Activated T-cell treated with anti-CD3 and anti-CD28 coated beads for 24 hours (primary cell): ENCODE measurements around the gene SYNJ1.
"Not testable (repeated sequence)": the region's sequence is repeated elsewhere in the genome, so short reads cannot be mapped to it uniquely, and the experiment has no call there.

Source experiments
- DNase-seq: peaks from one replicate; pipeline ENCODE4 v3.0.0-alpha.2; 2020; ENCODE audit warnings: low read depth

SYNJ1 gene

GRCh38 chr21:32612075-32612998 lies 115.5 kb downstream of the SYNJ1 start, which contains the start of gene CFAP298:
Gene CFAP298 (minus strand): TSS chr21:32612377. CDS start chr21:32612243, 134 bp downstream.
- peak; percentile 79 for DNase-seq

GRCh38 chr21:32611471-32611997 lies 116.3 kb downstream of the SYNJ1 start:
- peak; percentile 10 for DNase-seq

DNA sequence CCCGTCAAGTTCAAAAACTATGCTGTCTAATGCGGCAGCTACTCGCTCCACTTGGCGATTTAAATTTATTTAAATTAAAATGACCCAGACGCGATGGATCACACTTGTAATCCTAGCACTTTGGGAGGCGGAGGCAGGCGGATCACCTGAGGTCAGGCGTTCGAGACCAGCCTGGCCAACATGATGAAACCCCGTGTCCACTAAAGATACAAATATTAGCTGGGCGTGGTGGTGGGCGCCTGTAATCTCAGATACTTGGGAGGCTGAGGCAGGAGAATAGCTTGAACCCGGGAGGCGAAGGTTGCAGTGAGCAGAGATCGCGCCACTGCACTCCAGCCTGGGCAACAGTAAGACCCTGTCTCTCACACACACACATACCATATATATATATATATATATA lies 116.9 kb downstream of the SYNJ1 start:
- not testable (repeated sequence) for DNase-seq

- DNase-seq, result no peak
These were observed 119.0 kb downstream of the SYNJ1 start for GRCh38 chr21:32608851-32609250.

- no peak for DNase-seq
These were observed 122.3 kb downstream of the SYNJ1 start for GRCh38 chr21:32605469-32605868.

GRCh38 chr21:32604464-32604863 lies 123.3 kb downstream of the SYNJ1 start:
- DNase-seq, result no peak

DNA sequence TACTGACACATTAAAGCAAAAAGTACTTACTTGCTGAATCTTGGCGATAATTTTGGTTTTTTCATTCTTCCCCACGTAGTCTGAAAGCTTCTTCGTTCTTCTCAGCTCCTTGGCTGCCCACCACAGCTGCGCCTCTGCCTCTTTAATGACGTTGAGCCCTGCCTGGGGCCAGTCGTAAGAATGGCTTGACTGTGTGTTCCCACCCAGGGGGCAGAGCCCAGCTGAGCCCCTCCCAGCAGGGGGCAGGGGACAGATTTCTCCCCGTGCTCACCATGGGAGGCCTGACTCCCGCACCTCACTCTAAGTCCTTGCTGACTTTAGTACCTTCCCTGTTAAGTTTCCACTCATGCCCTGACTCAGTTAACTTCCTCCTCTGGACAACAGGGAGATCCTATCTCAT lies 124.7 kb downstream of the SYNJ1 start:
- no peak for DNase-seq

- DNase-seq, result no peak
These were observed 125.7 kb downstream of the SYNJ1 start for GRCh38 chr21:32602099-32602498.

DNA sequence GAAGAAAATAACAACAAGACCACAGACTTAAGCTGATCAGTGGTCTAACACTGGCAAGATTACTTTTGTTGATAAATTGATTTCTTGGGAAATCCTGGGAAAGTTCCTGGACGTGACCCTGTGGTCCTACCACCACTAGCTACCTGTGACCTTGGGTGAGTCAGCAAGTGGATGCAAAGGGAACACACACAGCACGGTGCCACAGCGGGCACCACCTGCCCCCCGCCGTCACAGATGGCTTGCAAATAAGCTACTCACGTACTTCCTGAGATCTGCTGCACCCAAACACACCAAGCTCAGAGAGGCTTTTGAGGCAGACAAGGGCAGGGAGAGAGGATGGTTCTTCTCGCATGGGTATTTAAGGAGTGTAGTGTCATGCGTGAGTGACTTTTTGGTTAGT lies 128.3 kb downstream of the SYNJ1 start:
- no peak for DNase-seq

DNA sequence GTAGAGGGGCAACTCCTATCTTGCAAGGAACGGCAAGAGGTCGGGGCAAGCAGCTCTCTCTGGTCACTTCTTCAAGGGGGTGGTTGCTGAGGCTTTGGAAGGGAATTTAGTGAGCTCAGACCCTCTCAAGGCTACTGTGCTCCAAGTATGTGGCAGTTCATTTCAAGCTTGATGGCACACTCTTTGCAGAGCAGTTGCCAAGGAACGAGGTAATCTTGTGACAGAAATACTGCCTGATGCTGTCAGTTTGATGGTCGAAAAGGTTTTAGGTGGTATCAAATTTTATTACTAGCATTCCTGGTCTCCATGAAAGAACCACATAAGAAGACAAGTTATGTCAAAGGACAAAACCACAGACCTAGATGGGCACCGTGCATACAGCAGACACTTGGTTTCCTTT lies 128.7 kb downstream of the SYNJ1 start:
- no peak for DNase-seq

DNA sequence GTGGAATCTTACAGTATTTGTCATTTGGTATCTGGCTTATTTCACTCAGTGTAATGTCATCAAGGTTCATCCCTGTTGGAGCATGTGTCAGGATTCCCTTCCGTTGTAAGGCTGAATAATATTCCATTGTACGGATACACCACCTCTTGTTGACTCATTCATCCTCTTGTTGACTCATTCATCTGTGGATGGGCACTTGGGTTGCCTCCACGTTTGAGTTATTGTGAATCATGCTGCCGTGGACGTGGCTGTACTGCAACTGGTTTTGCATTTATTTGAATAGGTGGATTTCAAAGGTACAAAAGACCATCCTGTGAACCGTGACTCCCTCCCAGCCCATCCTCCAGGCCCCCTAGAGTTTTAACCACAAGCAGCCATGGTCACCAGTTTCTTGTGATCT lies 130.6 kb downstream of the SYNJ1 start:
- no peak for DNase-seq

GRCh38 chr21:32595431-32595830 lies 132.4 kb downstream of the SYNJ1 start:
- DNase-seq, result no peak

GRCh38 chr21:32593690-32594089 lies 134.1 kb downstream of the SYNJ1 start:
- DNase-seq, result no peak

DNA sequence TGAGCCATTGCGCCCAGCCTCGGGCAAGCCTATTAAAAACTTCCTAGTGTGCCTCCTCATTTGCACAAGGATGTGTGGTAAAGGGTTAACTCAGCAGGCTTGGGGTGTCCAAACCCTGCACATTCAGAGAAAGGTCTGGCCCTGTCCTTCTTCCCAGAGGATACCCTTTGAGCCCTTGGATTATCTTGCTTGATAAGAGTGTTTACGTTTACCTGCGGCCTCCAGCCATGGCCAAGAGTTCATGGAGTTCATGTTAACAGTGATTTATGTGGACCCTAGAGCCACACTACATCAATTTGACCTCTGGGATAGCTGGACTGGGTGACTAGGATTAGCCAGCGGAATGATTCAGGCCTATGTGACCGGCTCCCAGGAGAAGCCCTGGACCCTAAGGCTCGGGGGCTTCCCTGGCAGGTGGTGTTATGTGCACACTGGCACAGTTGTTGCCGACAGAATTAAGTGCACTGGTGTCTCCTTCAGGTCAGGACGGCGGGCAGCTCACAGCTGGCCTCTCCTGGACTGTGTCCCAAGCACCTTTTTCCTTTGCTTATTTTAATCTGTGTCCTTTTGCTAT lies 134.8 kb downstream of the SYNJ1 start:
- DNase-seq, result no peak

- no peak for DNase-seq
These were observed 137.7 kb downstream of the SYNJ1 start for GRCh38 chr21:32590130-32590529.

DNA sequence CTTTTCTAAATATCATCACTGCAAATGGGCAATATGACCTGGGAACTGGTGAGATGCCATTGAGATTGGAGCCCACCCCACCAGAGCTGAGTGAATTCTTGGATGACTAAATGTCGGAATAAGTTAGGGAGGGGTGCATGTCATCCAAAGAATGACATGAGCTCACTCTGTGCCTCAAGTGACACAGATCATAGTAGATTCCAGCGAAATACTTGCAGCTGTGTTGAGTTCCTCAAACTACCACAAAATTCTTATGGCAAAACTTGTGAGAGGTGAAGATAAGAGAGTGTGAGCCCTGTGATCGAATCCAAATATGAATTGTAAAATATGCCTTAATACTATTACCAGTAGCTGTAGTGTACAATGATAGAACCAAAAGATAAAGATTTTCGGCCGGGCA lies 140.2 kb downstream of the SYNJ1 start:
- DNase-seq, result no peak

DNA sequence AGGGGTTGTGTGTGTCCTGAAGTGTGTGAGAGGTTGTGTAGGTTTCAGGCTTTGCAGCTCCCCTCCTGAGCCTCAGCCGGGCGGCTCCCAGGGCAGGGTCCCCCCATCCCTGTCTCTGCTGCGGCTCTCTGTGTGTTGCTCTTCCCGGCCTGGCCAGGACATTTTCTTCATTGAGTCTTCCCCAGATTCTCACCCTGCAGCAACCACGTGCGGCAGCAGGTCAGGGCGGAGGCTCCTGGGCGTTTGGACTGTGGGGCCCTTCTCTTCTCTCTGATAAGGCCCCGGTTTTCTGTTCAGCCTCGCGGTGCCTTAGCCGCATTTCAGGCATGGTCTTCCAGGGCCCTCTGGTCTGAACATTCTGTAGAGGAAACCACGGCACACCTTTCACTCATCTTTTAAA lies 140.7 kb downstream of the SYNJ1 start:
- DNase-seq, result no peak

- DNase-seq, result no peak
These were observed 141.8 kb downstream of the SYNJ1 start for GRCh38 chr21:32585970-32586369.

DNA sequence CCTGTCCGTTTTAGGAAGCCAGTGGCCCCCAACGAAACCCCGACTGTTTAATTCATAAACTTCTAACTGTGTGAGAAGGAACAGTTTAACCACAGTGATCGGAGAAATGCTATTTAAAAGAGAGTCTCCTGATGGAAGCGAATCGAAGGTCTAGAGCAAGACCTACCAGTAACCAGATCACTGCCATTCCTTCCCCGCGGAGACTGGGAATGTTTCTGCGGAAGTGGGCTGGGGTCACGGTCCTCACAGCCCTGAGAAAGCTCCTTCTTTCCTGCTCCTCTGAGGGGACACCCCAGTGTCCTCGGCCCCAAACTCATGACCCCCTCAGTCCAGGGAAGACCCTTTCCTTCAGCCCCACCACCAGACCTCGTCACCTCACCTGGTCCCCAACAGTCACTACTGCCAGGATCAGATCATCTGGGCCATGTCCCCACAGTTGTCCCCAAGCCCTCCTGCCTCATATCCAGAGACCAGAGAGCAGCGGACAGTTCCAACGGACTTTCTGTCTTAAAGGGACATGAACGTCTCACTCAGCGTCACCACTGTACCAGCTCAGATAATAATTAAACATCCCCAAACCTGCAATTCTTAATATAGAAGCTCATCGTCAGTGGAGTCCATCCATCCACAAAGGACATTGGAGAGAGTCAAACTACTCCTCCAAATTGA lies 142.6 kb downstream of the SYNJ1 start, which contains the start of gene TCP10L:
Gene TCP10L, minus strand, starts transcription at position 482 of the 669 bp plus-strand sequence. CDS start 1,219 bp downstream, outside the sequence.
- no peak for DNase-seq

GRCh38 chr21:32584472-32584871 lies 143.3 kb downstream of the SYNJ1 start:
- no peak for DNase-seq

- no peak for DNase-seq
These were observed 146.1 kb downstream of the SYNJ1 start for GRCh38 chr21:32581732-32582131.

GRCh38 chr21:32580949-32581348 lies 146.9 kb downstream of the SYNJ1 start:
- DNase-seq, result no peak
